ENCODE measurements around the gene FGF14. TPM values are rescaled to one million over a fixed set of nuclear protein-coding genes. Genes with fewer than 3 reads are reported as not detected.

Gene FGF14
- total RNA-seq, 1 donor from 2014 or later, result 0.23 TPM

DNA sequence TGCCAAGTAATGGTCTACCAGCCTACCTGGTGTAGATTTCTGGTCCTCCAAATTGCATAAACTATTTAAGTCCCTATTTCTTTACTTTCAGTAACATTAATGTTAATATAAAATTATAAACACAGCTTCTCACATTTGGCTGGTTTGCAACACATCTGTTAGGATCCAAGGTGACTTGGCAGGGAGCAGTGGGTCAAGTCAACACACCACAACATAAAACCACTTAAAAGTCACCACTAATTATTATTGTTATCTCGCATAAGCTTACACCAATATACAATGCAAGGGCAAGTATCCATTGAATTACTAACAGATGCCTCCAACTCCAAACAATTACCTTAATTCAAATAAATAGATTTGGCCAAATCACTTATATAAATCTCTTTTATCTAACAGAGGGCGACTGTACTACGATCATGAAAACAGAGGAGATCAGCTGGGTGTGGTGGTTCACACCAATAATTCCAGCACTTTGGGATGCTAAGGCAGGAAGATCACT, 74.7 kb downstream of the FGF14 start:
- no peaks in the 10 kb centered on the region for H3K36me3 Mint-ChIP-seq (ENCODE audit: low read depth, unreplicated experiment)
- H3K27ac Mint-ChIP-seq (ENCODE audit: unreplicated experiment), result no peak overlapping the region
- DNase-seq (ENCODE audit: low read depth) (no peak), FAIRE-seq (no peak)
- no peaks in the 10 kb centered on the region for H3K79me2 ChIP-seq (ENCODE audit: insufficient read depth, low read length)
- no peaks in the 10 kb centered on the region for H3K27me3 ChIP-seq (ENCODE audit: insufficient read depth, low read length)
- no peaks in the 10 kb centered on the region for H3K27me3 Mint-ChIP-seq (ENCODE audit: low read depth, unreplicated experiment)
- no peaks in the 10 kb centered on the region for H3K9me3 Mint-ChIP-seq (ENCODE audit: unreplicated experiment)
- no peak overlapping the region for H3K4me3 ChIP-seq (ENCODE audit: insufficient read depth, low read depth, low read length)
- TF ChIP-seq, protein P1, sequence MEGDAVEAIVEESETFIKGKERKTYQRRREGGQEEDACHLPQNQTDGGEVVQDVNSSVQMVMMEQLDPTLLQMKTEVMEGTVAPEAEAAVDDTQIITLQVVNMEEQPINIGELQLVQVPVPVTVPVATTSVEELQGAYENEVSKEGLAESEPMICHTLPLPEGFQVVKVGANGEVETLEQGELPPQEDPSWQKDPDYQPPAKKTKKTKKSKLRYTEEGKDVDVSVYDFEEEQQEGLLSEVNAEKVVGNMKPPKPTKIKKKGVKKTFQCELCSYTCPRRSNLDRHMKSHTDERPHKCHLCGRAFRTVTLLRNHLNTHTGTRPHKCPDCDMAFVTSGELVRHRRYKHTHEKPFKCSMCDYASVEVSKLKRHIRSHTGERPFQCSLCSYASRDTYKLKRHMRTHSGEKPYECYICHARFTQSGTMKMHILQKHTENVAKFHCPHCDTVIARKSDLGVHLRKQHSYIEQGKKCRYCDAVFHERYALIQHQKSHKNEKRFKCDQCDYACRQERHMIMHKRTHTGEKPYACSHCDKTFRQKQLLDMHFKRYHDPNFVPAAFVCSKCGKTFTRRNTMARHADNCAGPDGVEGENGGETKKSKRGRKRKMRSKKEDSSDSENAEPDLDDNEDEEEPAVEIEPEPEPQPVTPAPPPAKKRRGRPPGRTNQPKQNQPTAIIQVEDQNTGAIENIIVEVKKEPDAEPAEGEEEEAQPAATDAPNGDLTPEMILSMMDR (IDR thresholded peaks at IDR 0.05; ENCODE audit: insufficient read depth, low read depth, low read length), result no peak
- no peak for TF ChIP-seq EZH2 (IDR thresholded peaks at IDR 0.05; ENCODE audit: insufficient read depth, low read length)
- H3K9ac ChIP-seq (ENCODE audit: low read length), result no peak overlapping the region
- H2AFZ ChIP-seq (ENCODE audit: low read depth, low read length), result no peak overlapping the region
- no peak overlapping the region for H3K4me2 ChIP-seq (ENCODE audit: low read length)
- H3K36me3 ChIP-seq (ENCODE audit: insufficient read depth, low read length), result no peaks in the 10 kb centered on the region
- no peaks in the 10 kb centered on the region for H3K4me1 Mint-ChIP-seq (ENCODE audit: low read depth, unreplicated experiment)
- H3K4me1 ChIP-seq (ENCODE audit: insufficient read depth, low read length), result no peaks in the 10 kb centered on the region
- no peaks in the 10 kb centered on the region for H3K9me3 ChIP-seq (ENCODE audit: insufficient read depth, low read depth, low read length)
- H3K4me3 Mint-ChIP-seq (ENCODE audit: unreplicated experiment), result no peak overlapping the region
- no peaks in the 10 kb centered on the region for H4K20me1 ChIP-seq (ENCODE audit: insufficient read depth, low read length)
- H3K27ac ChIP-seq (ENCODE audit: low read depth, low read length), result no peak overlapping the region

DNA sequence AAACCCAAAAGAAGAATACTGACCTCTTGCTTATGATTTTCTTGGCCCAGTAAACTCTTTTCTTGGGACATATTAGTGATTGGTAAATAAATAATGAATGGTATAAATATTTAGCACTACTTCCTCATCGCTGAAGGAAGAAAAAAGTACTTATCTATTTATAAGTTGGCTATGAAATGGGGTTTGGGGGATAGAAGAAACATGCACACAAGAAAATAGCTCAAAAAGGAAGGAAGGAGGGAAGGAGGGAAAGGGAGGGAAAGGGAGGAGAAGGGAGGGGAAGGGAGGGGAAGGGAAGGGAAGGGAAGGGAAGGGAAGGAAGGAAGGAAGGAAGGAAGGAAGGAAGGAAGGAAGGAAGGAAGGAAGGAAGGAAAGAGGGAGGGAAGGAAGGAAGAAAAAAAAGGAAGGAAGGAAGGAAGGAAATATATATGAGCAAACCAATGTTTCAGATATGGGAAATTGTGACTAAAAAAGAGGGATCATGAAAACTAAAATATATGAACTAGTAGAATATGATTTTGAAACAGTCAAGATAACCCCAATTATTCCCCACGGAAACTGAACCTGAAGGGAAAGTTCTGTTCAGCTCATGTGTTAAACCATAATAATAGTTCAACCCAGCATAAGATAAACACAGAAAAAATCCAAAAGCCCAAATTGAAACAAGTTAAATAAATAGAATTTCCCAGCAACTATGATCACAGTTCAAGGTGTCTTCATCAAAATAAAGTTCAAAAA, 75.3 kb downstream of the FGF14 start:
- Histone ChIP-seq H3K27ac (ENCODE audit: low read depth, low read length) (no peak overlapping the region), H3K79me2 (ENCODE audit: insufficient read depth, low read length) (no peaks in the 10 kb centered on the region), H3K9ac (ENCODE audit: low read length) (no peak overlapping the region), H3K36me3 (ENCODE audit: insufficient read depth, low read length) (no peaks in the 10 kb centered on the region), H3K4me3 (ENCODE audit: insufficient read depth, low read depth, low read length) (no peak overlapping the region), H3K4me1 (ENCODE audit: insufficient read depth, low read length) (no peaks in the 10 kb centered on the region), H2AFZ (ENCODE audit: low read depth, low read length) (no peak overlapping the region), H3K4me2 (ENCODE audit: low read length) (no peak overlapping the region), H4K20me1 (ENCODE audit: insufficient read depth, low read length) (no peaks in the 10 kb centered on the region), H3K27me3 (ENCODE audit: insufficient read depth, low read length) (no peaks in the 10 kb centered on the region), H3K9me3 (ENCODE audit: insufficient read depth, low read depth, low read length) (no peaks in the 10 kb centered on the region)
- TF ChIP-seq, protein P1 (IDR thresholded peaks at IDR 0.05; ENCODE audit: insufficient read depth, low read depth, low read length), result no peak
- TF ChIP-seq EZH2 (IDR thresholded peaks at IDR 0.05; ENCODE audit: insufficient read depth, low read length), result no peak
- Mint-ChIP-seq H3K4me1 (ENCODE audit: low read depth, unreplicated experiment) (no peaks in the 10 kb centered on the region), H3K27me3 (ENCODE audit: low read depth, unreplicated experiment) (no peaks in the 10 kb centered on the region), H3K4me3 (ENCODE audit: unreplicated experiment) (no peak overlapping the region), H3K36me3 (ENCODE audit: low read depth, unreplicated experiment) (no peaks in the 10 kb centered on the region), H3K27ac (ENCODE audit: unreplicated experiment) (no peak overlapping the region), H3K9me3 (ENCODE audit: unreplicated experiment) (no peaks in the 10 kb centered on the region)
- DNase-seq (ENCODE audit: low read depth) (no peak), FAIRE-seq (no peak)

DNA sequence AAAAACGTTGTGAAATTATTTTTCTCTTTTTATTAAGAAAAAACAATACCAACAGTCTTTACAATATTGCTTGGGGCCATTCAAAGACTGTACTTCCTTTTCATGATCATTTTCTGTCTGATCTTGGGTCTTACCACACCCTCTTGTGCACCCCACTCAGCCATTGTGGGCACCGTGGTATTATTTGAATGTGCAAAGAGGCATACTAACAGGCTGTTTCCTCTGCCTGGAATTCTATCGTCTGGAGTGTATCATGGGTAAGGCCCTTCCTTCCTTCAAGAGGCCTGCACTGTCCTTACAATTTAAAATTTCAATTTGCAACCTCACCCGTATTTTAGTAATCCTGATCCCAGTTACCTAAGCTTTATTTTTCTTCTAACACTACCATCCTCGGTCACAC, 76.5 kb downstream of the FGF14 start:
- Mint-ChIP-seq H3K9me3 (ENCODE audit: unreplicated experiment) (no peaks in the 10 kb centered on the region), H3K27ac (ENCODE audit: unreplicated experiment) (no peak overlapping the region), H3K27me3 (ENCODE audit: low read depth, unreplicated experiment) (no peaks in the 10 kb centered on the region), H3K36me3 (ENCODE audit: low read depth, unreplicated experiment) (no peaks in the 10 kb centered on the region), H3K4me3 (ENCODE audit: unreplicated experiment) (no peak overlapping the region), H3K4me1 (ENCODE audit: low read depth, unreplicated experiment) (no peaks in the 10 kb centered on the region)
- no peaks in the 10 kb centered on the region for H3K4me1 ChIP-seq (ENCODE audit: insufficient read depth, low read length)
- no peak overlapping the region for H3K4me2 ChIP-seq (ENCODE audit: low read length)
- TF ChIP-seq EZH2 (IDR thresholded peaks at IDR 0.05; ENCODE audit: insufficient read depth, low read length), result no peak
- TF ChIP-seq, protein P1 (IDR thresholded peaks at IDR 0.05; ENCODE audit: insufficient read depth, low read depth, low read length), result no peak
- no peak for FAIRE-seq
- no peaks in the 10 kb centered on the region for H3K79me2 ChIP-seq (ENCODE audit: insufficient read depth, low read length)
- H3K9ac ChIP-seq (ENCODE audit: low read length), result no peak overlapping the region
- H3K27ac ChIP-seq (ENCODE audit: low read depth, low read length), result no peak overlapping the region
- H2AFZ ChIP-seq (ENCODE audit: low read depth, low read length), result no peak overlapping the region
- H4K20me1 ChIP-seq (ENCODE audit: insufficient read depth, low read length), result no peaks in the 10 kb centered on the region
- no peaks in the 10 kb centered on the region for H3K36me3 ChIP-seq (ENCODE audit: insufficient read depth, low read length)
- H3K27me3 ChIP-seq (ENCODE audit: insufficient read depth, low read length), result no peaks in the 10 kb centered on the region
- no peak for DNase-seq (ENCODE audit: low read depth)
- no peaks in the 10 kb centered on the region for H3K9me3 ChIP-seq (ENCODE audit: insufficient read depth, low read depth, low read length)
- H3K4me3 ChIP-seq (ENCODE audit: insufficient read depth, low read depth, low read length), result no peak overlapping the region

Measured in astrocyte (in vitro differentiated cells and primary cell).